Common myeloid progenitor, CD34-positive (primary cell): ENCODE data around the gene GCAT.

Experiments used
- CTCF ChIA-PET: fragments of 350-600 bp; sonication (Branson Sonifier 250); formaldehyde crosslinking; loops from one replicate; lab custom pipeline; 2021; ENCODE audit warnings: antibody characterized with exemption; lab: Charles Lee
- POLR2A ChIA-PET: fragments of 350-600 bp; sonication (Branson Sonifier 250); formaldehyde crosslinking; loops from one replicate; lab custom pipeline; 2021; ENCODE audit warnings: antibody characterized with exemption; lab: Charles Lee
- DNase-seq, 3 donors: peaks; one replicate each; pipeline versions ENCODE4 v3.0.0 to v3.0.0-alpha.2; 2013
- H3K27ac ChIP-seq, 2 experiments: 1 replicate in 1 of 2; 2 replicates in 1 of 2; pipeline ENCODE4 v1.7.0; 2013; ENCODE audit warnings: inconsistent platforms in 2 of 2, low read length in 2 of 2, mild to moderate bottlenecking in 2 of 2, low read depth in 1 of 2, moderate library complexity in 1 of 2; ENCODE audit not compliant: severe bottlenecking in 2 of 2, insufficient read depth in 1 of 2, poor library complexity in 1 of 2
- H3K27me3 ChIP-seq, 5 experiments: replicated peaks in 2 of 5; 1 replicate in 3 of 5; 2 replicates in 2 of 5; pipeline versions ENCODE4 v1.6.1 to v1.7.0; 2013; ENCODE audit warnings: low read length in 4 of 5, mild to moderate bottlenecking in 2 of 5, moderate library complexity in 2 of 5, inconsistent platforms in 1 of 5; ENCODE audit not compliant: insufficient read depth in 5 of 5, control insufficient read depth in 4 of 5
- H3K36me3 ChIP-seq, 4 experiments: 1 replicate in 2 of 4; 2 replicates in 2 of 4; pipeline versions ENCODE4 v1.6.1 to v1.7.0; 2013; ENCODE audit warnings: low read length in 3 of 4, control low read depth in 1 of 4, mild to moderate bottlenecking in 1 of 4; ENCODE audit not compliant: control insufficient read depth in 4 of 4, insufficient read depth in 4 of 4
- H3K4me1 ChIP-seq, 4 experiments: 1 replicate in 3 of 4; 2 replicates in 1 of 4; pipeline versions ENCODE4 v1.6.1 to v1.7.1; 2013; ENCODE audit warnings: low read length in 3 of 4, mild to moderate bottlenecking in 3 of 4, control low read depth in 1 of 4, inconsistent platforms in 1 of 4, moderate library complexity in 1 of 4; ENCODE audit not compliant: control insufficient read depth in 4 of 4, insufficient read depth in 4 of 4; ENCODE audit errors: control extremely low read depth in 1 of 4
- H3K4me3 ChIP-seq, 7 experiments: 1 replicate in 4 of 7; 2 replicates in 3 of 7; pipeline versions ENCODE4 v1.5.1 to v1.7.0; 2013; ENCODE audit warnings: mild to moderate bottlenecking in 7 of 7, low read length in 6 of 7, moderate library complexity in 6 of 7, inconsistent platforms in 2 of 7, low read depth in 2 of 7, control low read depth in 1 of 7; ENCODE audit not compliant: insufficient read depth in 4 of 7, control insufficient read depth in 1 of 7; ENCODE audit errors: extremely low read depth in 1 of 7
- H3K9me3 ChIP-seq, 5 experiments: 1 replicate in 4 of 5; 2 replicates in 1 of 5; pipeline versions ENCODE4 v1.6.1 to v1.7.1; 2013; ENCODE audit warnings: low read length in 4 of 5, mild to moderate bottlenecking in 2 of 5, inconsistent platforms in 1 of 5, low read depth in 1 of 5, moderate library complexity in 1 of 5; ENCODE audit not compliant: control insufficient read depth in 4 of 5, insufficient read depth in 2 of 5; ENCODE audit errors: control extremely low read depth in 1 of 5
- WGBS: methylation state at CpG from one replicate; pipeline ENCODE4 v1.1.5; 2013; ENCODE audit not compliant: insufficient coverage; 5-methylcytosine and 5-hydroxymethylcytosine counted together

The GCAT gene

DNA sequence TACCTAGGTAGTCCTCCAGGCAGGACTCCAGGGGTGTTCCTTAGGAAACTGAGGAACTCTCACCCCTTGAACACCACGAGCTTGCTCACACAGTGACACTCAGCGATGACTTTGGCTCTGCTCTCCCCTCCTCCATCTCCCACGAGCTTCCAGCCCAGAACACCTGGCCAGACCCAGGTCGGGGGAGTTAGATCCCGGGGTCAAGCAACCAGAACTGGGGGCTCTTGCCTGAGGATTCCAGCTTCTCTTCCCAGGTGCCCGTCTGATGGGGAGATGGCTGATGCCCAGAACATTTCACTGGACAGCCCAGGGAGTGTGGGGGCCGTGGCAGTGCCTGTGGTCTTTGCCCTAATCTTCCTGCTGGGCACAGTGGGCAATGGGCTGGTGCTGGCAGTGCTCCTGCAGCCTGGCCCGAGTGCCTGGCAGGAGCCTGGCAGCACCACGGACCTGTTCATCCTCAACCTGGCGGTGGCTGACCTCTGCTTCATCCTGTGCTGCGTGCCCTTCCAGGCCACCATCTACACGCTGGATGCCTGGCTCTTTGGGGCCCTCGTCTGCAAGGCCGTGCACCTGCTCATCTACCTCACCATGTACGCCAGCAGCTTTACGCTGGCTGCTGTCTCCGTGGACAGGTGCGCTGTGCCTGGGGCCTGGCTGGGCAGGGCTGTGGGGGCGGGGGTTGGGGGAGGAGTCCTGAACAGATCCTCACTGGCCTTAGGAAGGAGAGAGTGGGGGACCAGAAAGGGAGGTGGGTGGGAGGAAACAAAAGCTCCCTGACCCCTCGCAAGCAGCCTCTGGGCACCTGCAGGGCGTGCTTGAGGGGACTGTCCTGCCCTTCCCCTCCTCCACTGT lies 15.6 kb downstream of the GCAT start, which contains the start of gene GALR3:
Gene GALR3 (plus strand): TSS at position 249 of the 852 bp plus-strand sequence. CDS start 25 bp downstream, at position 274.
- no peak for DNase-seq
- H3K27ac ChIP-seq: no peak within 1 kb of the TSS
- H3K4me3 ChIP-seq: peak within 1 kb of the TSS in 3 of 7 experiments; percentile 66 to 78 (median 69)
- H3K36me3 ChIP-seq: peaks cover 0 to 2% (median 0%) of the 10 kb centered on the region in 4 experiments
- ChIA-PET CTCF (interaction anchor here (1.0 to 1.7 kb wide), 6 partner anchors 15 to 43 kb away, joined by 3 to 6 read pairs (median 5); partner anchors contain the start of gene GCAT), POLR2A (no interaction called here)
- H3K27me3 ChIP-seq: peaks cover 0 to 13% (median 7%) of the 10 kb centered on the region in 5 experiments
- 96% methylated on average over 15 of the region's 21 CpGs for WGBS
- H3K4me1 ChIP-seq: peaks cover 2 to 22% (median 16%) of the 10 kb centered on the region in 4 experiments
- H3K9me3 ChIP-seq: no peaks in the 10 kb centered on the region

DNA sequence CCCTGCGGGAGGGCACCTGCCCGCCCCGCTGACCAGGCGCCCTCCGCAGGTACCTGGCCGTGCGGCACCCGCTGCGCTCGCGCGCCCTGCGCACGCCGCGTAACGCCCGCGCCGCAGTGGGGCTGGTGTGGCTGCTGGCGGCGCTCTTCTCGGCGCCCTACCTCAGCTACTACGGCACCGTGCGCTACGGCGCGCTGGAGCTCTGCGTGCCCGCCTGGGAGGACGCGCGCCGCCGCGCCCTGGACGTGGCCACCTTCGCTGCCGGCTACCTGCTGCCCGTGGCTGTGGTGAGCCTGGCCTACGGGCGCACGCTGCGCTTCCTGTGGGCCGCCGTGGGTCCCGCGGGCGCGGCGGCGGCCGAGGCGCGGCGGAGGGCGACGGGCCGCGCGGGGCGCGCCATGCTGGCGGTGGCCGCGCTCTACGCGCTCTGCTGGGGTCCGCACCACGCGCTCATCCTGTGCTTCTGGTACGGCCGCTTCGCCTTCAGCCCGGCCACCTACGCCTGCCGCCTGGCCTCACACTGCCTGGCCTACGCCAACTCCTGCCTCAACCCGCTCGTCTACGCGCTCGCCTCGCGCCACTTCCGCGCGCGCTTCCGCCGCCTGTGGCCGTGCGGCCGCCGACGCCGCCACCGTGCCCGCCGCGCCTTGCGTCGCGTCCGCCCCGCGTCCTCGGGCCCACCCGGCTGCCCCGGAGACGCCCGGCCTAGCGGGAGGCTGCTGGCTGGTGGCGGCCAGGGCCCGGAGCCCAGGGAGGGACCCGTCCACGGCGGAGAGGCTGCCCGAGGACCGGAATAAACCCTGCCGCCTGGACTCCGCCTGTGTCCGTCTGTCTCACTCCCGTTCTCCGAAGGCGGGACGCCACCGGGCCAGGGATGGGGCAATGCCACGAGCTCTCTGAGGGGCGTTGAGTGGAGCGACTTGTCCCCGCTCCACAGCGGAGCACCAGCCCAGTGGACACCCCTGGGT lies 17.2 kb downstream of the GCAT start:
- ChIA-PET POLR2A (interaction anchor here (0.6 to 0.9 kb wide), 2 partner anchors 14 to 164 kb away, joined by 3 read pairs; no protein-coding TSS in a partner anchor), CTCF (interaction anchor here (0.9 to 5.1 kb wide), 4 partner anchors 8 to 42 kb away, joined by 3 to 39 read pairs (median 5); no protein-coding TSS in a partner anchor)
- WGBS: 11% methylated on average over 119 of the region's 135 CpGs

DNA sequence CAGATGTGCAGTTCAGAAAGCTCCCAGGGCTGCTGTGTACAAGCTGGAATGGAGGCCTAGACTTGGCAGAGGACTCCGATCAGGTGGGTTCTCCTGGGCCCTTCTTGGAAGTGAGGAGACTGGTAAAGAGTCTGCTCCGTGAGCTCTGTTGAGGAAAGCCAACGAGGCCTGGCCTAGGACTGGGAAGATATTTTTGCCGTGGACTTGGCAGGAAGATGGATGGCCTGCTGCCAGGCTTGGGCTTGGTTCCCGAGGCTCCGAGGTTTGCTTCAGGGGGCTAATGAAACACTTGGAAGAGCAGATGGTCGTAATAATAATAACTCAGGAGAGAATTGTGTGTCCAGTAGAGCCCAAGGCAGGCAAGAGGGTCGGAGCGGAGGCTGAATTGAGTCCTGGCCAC lies 19.3 kb downstream of the GCAT start:
- peaks cover 2 to 14% (median 7%) of the 10 kb centered on the region in 4 experiments for H3K4me1 ChIP-seq
- ChIA-PET CTCF (interaction anchor here (1.8 to 5.1 kb wide), 2 partner anchors 10 to 16 kb away, joined by 5 to 39 read pairs; no protein-coding TSS in a partner anchor), POLR2A (no interaction called here)
- H3K36me3 ChIP-seq: peaks cover 3 to 34% (median 25%) of the 10 kb centered on the region in 4 experiments
- no peak overlapping the region for H3K4me3 ChIP-seq
- WGBS: 88% methylated on average over 8 of the region's 9 CpGs
- H3K9me3 ChIP-seq: no peaks in the 10 kb centered on the region
- no peak overlapping the region for H3K27ac ChIP-seq
- no peak for DNase-seq
- peaks cover 0 to 2% (median 0%) of the 10 kb centered on the region in 5 experiments for H3K27me3 ChIP-seq

More for the DNA sequence above, 17.2 kb downstream of the GCAT start:
- peaks cover 0 to 3% (median 0%) of the 10 kb centered on the region in 5 experiments for H3K27me3 ChIP-seq
- peaks cover 0 to 15% (median 6%) of the 10 kb centered on the region in 4 experiments for H3K36me3 ChIP-seq
- H3K9me3 ChIP-seq: no peaks in the 10 kb centered on the region
- peak overlapping the region; percentile 46 to 78 (median 55) for H3K4me3 ChIP-seq
- peaks cover 2 to 14% (median 7%) of the 10 kb centered on the region in 4 experiments for H3K4me1 ChIP-seq
- no peak overlapping the region for H3K27ac ChIP-seq
- peak in 2 of 3 donors; percentile 70 to 79 for DNase-seq

DNA sequence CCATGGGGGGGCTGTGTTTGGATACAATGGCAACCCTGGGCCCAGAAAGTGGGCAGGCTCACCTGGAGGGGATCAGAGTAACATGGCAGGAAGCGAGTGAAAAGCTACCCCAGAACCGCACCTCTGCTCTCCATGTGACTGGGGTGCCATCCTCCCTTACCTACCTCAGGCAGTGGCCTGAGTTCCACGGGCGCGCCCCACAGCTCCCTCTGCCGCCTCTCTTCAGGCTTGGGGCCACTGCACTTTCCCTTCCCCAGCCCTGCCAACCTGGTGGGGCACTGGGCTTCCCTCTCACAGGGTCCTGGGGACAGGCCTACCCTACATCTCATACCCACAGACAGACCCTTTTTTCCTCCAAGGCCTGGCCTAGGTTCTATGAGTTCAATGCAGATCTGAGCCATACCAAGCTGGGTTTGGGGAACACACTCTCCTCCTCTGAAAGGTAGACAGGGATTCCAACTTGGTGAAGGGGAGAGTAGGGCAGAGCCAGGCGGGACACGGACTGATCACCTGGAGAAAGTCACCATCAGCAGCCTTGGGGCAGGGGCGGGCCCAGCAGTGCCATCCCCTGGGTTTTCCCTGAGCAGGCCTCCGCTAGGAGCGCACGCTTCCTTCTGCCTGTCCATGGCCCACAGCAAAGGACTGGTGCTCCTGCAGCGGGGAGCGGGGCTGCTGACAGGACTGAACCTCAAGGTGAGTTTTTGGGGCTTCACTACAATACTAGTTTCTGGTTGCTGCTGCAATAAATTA lies 22.5 kb downstream of the GCAT start:
- Histone ChIP-seq H3K27me3 (no peaks in the 10 kb centered on the region), H3K36me3 (peaks cover 9 to 58% (median 45%) of the 10 kb centered on the region in 4 experiments), H3K4me1 (peaks cover 0 to under 1% (median 0%) of the 10 kb centered on the region in 4 experiments), H3K9me3 (no peaks in the 10 kb centered on the region), H3K27ac (no peak overlapping the region), H3K4me3 (no peak overlapping the region)
- ChIA-PET CTCF (interaction anchor here (2.4 to 5.1 kb wide), 2 partner anchors 13 to 33 kb away, joined by 9 to 39 read pairs; no protein-coding TSS in a partner anchor), POLR2A (no interaction called here)
- no peak for DNase-seq
- WGBS: 91% methylated on average over 13 of the region's 14 CpGs

DNA sequence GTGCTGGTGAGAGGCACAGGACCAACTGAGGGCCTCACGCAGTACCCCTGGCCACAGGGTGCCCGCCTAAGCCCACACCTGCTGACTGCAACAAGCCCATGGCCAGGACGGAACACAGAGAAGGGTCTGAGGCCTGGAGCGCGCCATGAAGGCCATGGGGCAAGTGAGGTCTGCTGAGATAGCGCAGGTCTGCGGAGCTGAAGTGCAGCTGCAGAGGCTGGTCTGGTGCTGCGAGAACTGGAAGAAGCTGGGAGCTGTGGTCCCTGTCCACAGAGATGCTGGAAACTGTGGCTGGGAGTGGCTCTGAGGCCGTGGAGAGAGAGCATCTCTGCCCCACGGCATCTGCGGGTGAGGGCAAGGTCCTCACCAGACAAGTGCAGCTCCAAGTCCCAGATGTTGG lies 23.7 kb downstream of the GCAT start:
- Histone ChIP-seq H3K4me1 (no peaks in the 10 kb centered on the region), H3K4me3 (no peak overlapping the region), H3K27me3 (no peaks in the 10 kb centered on the region), H3K36me3 (peaks cover 9 to 61% (median 45%) of the 10 kb centered on the region in 4 experiments), H3K9me3 (no peaks in the 10 kb centered on the region), H3K27ac (no peak overlapping the region)
- ChIA-PET POLR2A (no interaction called here), CTCF (interaction anchor here (1.6 kb wide), 1 partner anchor 13 kb away, joined by 3 read pairs; the partner anchor contains the start of gene ANKRD54)
- WGBS: 94% methylated on average over 8 of the region's 11 CpGs
- no peak for DNase-seq
